ENCODE measurements around the gene MDM2.
A peak's percentile ranks its signal among the peaks of the same experiment; 100 is the strongest.
"Not testable (repeated sequence)": the region's sequence is repeated elsewhere in the genome, so short reads cannot be mapped to it uniquely, and the experiment has no call there.

Gene MDM2

DNA sequence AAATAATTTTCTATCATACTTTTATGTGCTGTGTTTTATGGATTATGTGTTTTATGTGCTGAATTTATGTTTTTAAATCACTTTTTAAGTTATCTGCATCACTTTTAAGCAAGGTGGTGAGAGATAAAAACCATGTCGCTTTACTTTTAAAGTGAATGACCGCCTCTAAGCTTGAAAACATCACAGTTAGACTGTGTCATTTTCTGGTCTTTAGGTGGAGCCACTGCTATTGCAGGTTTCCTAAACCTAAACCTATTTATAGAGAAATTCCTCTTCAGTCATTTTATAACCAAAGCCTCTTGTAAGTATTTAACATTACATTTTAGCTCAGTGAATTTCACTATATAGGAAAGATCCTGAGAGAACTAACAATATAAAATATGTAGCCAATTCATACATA lies 21.0 kb upstream of the MDM2 start:
- peak; percentile 54 for DNase-seq

- no peak for DNase-seq
These were observed 19.3 kb upstream of the MDM2 start for GRCh38 chr12:68788554-68789143.

DNA sequence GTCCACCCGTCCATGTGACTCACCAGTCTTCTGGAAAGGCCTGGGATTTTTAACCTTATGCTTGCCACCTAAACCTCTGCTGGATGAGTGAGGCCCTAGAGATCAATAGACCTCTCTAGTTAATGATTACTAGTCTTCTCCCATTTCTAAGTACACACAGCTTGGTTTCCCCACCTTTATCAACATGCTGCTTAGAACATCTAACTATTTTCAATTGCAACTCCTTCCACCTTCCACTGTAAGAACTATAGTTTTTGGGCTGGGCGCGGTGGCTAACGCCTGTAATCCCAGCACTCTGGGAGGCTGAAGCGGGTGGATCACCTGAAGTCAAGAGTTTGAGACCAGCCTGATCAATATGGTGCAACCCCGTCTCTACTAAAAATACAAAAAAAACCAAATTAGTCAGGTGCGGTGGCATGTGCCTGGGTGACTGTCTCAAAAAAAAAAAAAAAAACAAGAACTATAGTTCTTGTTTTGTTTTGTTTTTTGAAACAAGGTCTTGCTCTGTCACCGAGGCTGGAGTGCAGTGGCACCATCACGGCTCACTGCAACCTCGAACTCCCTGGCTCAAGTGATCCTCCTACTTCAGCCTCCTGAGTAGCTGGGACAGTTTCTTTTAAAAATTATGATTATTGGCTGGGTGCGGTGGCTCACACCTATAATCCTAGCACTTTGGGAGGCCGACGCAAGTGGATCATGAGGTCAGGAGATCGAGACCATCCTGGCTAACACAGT lies 18.7 kb upstream of the MDM2 start:
- DNase-seq = no peak

DNA sequence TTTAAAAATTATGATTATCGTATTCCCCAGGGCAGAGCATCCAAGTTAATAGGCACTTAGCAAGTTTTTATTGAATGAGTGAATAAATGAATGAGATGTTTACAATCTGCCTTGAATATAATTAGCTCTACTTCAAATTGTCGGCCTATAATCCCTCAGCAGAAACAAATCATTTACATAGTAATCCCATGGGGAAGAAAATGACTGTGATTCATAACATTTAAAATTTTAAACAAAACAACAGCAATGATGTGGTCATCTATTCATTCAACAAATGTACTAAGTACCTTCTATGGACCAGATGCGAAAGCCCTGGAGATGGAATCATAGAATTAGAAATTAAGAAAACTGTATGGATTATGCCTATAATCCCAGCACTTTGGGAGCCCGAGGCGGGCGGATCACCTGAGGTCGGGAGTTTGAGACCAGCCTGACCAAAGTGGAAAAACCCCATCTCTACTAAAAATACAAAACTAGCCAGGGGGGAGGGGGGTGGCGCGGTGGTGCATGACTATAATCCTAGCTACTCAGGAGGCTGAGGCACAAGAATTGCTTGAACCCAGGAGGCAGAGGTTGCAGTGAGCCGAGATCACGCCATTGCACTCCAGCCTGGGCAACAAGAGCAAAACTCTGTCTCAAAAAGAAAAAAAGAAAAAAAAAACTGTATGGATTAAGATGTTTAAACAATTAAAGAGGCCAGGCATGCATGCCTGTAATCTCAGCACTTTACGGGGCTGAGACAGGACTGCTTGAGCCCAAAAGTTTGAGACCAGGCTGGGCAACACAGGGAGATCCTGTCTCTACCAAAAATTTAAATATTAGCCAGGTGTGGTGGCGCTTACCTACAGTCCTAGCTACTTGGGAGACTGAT lies 17.7 kb upstream of the MDM2 start:
- no peak for DNase-seq

DNA sequence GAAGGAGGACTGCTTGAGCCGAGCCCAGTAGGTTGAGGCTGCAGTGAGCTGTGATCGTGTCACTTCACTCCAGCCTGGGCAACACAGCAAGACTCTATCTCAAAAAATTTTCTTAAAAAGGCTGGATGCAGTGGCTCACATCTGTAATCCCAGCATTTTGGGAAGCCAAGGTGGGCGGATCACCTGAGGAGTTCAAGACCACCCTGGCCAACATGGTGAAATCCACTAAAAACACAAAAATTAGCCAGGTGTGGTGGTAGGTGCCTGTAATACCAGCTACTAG lies 17.1 kb upstream of the MDM2 start:
- DNase-seq = no peak

DNA sequence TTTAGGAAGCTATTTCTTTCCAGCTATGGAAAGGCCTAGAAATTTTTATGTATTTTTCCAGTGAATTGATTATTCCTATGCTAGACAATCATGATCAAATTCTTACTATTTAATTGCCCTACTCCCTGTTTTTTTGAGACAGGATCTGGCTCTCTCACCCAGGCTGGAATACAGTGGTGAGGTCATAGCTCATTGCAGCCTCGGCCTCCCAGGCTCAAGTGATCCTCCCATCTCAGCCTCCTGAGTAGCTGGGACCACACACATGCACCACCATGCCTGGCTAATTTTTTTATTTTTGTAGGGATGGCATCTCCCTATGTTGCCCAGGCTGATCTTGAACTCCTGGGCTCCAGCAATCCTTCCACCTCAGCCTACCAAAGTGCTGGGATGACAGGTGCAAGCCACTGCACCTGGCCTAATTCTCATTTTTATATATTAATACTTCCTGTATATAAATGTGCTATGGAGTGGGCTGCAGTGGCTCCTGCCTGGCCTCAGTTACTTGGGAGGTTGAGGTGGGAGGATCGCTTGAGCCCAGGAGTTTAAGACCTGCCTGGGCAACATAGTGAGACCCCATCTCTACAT lies 16.0 kb upstream of the MDM2 start:
- DNase-seq = no peak

GRCh38 chr12:68792952-68793351 lies 15.0 kb upstream of the MDM2 start:
- DNase-seq = peak; percentile 58

DNA sequence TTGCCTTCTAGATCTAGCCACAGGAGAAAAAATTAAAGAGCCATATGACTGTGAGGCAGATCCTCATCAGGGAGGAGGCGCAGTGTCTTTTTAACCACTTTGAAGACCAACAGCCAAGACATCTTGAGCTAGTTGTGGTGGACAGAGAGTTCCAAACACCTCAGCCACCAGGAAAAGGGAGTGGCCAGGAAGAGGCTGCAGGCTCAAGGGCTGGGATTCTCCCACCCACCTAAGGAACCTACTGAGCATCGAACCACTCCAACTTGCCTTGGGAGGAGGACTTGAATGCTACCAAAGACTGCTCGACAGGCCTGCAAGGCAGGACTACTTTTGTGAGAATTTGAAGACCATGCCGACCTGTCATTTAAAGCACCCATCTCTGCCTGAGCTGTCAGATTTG lies 14.5 kb upstream of the MDM2 start:
- no peak for DNase-seq

- DNase-seq = no peak
These were observed 13.9 kb upstream of the MDM2 start for GRCh38 chr12:68793975-68794652.

DNA sequence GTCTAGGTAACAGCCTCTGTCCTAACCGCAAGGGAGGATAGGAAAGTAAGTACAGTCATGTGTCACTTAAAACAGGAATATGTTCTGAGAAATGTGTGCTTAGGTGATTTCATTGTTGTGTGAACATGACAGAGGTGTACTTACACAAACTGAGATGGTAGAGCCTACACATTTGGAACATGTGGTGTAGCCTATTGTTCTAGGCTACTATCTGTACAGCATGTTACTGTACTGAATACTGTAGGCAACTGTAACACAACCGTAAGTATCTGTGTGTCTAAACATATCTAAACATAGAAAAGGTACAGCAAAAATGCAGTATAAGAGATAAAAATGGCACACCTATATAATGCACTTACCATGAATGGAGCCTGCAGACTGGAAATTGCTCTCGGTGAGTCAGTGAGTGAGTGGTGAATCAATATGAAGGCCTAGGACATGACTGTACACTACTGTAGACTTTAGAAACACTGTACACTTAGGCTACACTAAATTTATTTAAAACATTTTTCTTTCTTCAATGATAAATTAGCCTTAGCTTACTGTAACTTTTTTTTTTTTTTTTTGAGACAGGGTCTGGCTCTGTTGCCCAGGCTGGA lies 13.2 kb upstream of the MDM2 start:
- no peak for DNase-seq

DNA sequence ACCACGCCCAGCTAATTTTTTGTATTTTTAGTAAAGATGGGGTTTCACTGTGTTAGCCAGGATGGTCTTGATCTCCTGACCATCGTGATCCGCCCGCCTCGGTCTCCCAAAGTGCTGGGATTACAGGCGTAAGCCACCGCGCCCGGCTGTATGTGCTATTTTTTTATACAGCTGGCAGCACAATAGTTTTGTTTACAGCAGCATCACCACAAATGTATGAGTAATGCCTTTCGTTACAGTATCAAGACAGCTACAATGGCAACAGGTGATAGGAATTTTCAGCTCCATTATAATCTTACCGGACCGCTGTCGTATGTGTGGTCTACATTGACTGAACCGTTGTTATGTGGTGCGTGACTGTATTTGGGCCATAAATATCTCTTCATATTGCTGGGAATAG lies 11.6 kb upstream of the MDM2 start:
- DNase-seq = no peak

DNA sequence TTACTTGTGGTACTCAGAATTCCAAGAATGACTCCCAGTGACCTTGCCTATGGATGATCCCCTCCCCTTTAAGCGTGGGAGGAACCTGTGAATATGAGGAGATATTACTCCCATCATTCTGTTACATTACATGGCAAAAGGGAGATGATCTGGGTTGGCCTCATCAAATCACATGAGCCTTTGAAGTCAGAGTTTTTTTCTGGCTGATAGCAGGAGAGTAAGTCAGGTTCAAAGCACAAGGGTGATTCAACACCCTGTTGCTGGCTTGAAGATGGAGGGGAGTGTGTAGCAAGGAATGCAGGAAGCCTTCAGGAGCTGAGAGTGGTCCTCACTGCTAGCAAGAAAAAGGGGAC lies 9.1 kb upstream of the MDM2 start:
- DNase-seq = no peak

- DNase-seq = no peak
These were observed 7.7 kb upstream of the MDM2 start for GRCh38 chr12:68800294-68800693.

DNA sequence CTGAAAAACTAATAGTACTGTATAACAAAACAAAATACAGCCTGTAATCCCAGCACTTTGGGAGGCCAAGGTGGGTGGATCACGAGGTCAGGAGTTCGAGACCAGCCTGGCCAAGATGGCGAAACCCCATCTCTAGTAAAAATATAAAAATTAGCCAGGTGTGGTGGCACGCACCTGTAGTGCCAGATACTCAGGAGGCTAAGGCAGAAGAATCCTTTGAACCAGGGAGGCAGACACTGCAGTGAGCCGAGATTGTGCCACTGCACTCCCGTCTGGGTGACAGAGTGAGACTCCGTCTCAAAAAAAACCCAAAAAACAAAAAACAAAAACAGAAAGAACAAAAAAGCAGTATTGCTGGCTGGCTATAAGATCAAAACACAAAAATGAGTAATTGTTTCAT lies 6.9 kb upstream of the MDM2 start:
- not testable (repeated sequence) for DNase-seq

DNA sequence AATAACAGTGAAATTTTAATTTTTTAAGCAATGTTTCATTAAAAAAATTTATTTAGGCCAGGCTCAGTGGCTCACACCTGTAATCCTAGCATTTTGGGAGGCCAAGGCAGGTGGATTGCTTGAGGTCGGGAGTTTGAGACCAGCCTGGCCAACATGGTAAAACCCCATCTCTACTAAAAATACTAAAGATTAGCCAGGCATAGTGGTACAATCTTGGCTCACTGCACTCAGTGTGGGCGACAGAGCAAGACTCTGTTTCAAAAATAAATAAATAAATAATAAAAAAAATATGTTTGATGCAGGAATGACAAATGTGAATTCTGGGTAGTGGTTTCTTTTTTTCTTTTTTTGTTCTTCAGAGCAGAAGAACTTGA lies 5.6 kb upstream of the MDM2 start:
- DNase-seq = not testable (repeated sequence)

DNA sequence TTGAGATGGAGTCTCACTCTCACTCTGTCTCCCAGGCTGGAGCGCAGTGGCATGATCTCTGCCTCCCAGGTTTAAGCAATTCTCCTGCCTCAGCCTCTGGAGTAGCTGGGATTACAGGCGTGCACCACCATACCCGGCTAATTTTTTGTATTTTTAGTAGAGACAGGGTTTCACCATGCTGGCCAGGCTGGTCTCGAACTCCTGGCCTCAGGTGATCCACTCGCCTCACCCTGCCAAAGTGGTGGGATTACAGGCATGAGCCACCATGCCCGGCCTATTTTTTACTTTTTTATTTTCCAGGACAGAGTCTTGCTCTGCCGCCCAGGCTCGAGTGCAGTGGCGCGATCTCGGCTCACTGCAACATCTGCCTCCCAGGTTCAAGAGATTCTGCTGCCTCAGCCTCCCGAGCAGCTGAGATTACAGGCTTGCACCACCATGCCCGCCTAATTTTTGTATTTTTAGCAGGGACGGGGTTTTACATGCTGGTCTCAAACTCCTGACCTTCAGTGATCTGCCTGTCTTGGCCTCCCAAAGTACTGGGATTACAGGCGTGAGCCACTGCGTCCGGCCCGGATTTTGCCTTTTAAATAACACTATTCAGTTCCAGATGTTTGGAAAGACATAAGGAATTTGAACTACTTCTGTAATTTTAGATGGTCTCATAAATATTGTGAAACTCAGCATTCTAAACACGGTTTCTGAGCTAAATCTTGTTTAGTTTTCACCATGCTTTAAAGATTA lies 4.9 kb upstream of the MDM2 start:
- DNase-seq = not testable (repeated sequence)

DNA sequence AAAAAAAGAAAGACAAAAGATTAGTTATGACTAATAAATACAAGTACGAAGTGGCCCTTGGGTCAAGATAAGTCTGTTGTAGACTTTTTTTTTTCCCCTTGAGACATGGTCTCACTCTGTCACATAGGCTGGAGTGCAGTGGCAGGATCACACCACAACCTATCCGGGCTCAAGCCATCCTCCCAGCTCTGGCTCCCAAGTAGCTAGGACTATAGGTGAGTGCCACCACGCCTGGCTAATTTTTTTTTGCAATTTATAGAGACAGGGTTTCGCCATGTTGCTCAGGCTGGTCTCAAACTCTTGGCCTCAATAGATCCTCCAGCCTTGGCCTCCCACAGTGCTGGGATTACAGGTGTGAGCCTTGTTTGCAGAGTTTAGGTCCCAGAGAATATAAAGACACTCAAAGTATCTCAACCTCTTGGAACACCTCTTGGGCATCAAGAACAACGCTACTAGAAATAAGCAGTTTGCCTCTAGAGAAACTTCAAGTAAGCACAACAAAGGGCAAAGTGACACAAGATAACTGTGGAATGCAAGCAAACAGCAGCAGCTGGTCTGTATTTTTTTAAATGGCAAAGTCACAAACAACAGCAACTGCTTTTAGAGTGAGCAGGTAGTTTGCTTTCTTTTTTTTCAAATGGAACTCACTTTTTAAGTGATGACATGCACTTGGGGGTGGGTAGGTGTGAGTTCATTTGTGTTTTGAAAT lies 3.9 kb upstream of the MDM2 start:
- DNase-seq = no peak

DNA sequence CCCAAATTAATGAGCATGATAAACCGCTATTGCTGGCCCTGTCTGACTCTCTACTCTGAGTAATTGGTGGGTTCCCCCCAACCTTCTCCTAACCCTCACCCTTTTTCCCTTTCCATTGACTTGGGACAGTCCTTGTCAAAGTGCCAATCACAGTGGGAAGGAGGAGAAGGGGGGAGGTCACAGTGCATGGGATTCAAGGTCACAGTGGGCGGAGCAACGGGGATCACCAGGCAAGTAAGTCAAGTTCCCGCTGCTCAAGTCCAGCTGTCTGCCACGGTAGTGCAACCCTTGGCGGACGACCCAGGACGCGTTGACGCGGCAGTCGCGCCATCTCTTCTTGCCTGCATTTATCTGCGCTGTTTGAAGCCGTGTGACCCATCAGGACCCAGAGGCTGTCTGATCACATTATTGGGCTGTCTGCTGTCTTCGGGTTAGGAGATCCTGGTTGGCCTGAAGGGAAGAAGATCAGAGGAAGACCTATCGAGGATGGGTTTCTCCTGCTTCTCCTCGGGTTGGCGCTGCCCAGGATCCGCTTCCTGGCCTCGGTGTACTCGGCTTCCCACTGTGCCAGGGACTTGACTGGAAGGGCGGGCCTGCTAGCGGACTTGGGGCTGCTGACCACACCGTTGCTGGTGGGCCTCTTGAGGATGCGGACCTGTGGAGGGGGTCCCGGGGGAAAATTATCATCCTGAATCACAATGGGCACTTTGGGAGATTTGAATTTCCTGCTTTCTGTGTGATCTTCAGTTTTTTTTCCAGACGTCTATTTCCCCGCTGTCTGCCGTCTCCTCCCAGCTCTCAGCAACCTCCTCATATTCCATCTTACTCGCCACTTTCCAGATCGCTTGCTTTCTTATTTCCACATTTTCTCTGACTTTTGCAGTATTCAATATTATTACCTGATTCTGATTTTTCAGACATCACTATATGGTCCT lies 3.1 kb upstream of the MDM2 start:
- DNase-seq = no peak

- no peak for DNase-seq
These were observed 2.3 kb upstream of the MDM2 start for GRCh38 chr12:68805592-68806120.

Measured in MV-4-11 (cell line).